Right lobe of liver (tissue), 4 donors: ENCODE results near the gene DNMBP.

Experiments
- POLR2A ChIP-seq: fragments of 450-650 bp; IDR thresholded peaks from one replicate; pipeline ENCODE4 v1.6.1; 2017; ENCODE audit warnings: antibody characterized with exemption, mild to moderate bottlenecking
- TF ChIP-seq, protein P1 (sequence below), 4 donors: fragments of 200-600 bp in 3 of 4; fragments of 450-650 bp in 1 of 4; IDR thresholded peaks; one replicate each; pipeline versions ENCODE4 v1.5.1 to v1.8.0; 2016 to 2022; ENCODE audit warnings: antibody characterized with exemption in 4 of 4, mild to moderate bottlenecking in 2 of 4
- donor health status: DM: no; HTN: no; CAD: no.
- donor health status: DM: no; HTN: no; CAD: no.
- donor health status: DM: no; HTN: yes; CAD: no.

DNA sequence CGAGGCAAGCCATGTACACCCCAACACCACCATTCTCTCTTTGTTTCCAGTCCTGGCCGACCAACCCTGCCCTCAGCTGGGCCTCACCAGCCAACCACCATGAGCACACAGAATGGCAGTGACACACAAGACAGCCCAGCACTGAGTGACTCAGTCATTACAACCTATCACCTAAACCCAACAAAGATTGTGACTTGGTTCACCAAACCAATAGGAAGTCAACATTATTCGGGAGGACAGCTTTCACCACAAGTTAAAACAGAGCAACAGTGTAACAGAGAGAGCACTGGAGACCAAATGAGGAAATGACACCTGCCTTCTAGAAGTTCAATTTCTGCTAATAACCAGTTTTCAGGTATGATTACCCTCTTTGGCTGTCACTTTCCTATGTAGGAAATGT is 72.1 kb downstream of the DNMBP start:
- TF ChIP-seq, protein P1, sequence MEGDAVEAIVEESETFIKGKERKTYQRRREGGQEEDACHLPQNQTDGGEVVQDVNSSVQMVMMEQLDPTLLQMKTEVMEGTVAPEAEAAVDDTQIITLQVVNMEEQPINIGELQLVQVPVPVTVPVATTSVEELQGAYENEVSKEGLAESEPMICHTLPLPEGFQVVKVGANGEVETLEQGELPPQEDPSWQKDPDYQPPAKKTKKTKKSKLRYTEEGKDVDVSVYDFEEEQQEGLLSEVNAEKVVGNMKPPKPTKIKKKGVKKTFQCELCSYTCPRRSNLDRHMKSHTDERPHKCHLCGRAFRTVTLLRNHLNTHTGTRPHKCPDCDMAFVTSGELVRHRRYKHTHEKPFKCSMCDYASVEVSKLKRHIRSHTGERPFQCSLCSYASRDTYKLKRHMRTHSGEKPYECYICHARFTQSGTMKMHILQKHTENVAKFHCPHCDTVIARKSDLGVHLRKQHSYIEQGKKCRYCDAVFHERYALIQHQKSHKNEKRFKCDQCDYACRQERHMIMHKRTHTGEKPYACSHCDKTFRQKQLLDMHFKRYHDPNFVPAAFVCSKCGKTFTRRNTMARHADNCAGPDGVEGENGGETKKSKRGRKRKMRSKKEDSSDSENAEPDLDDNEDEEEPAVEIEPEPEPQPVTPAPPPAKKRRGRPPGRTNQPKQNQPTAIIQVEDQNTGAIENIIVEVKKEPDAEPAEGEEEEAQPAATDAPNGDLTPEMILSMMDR (IDR thresholded peaks at IDR 0.05): no peak
- TF ChIP-seq POLR2A: no peak
